SK-N-SH (cell line): ENCODE results near the gene KLHL21. TPM values are rescaled to one million over a fixed set of nuclear protein-coding genes. Genes with fewer than 3 reads are reported as not detected.

Experiments
- CTCF ChIA-PET: fragments of 300-600, 350-600 bp; formaldehyde crosslinking; extraction: SDS; loops from one replicate; lab custom pipeline; 2021; lab: Yijun Ruan, JAX
- POLR2A ChIA-PET: fragments of 350-600 bp; sonication (Branson Sonifier 250); formaldehyde crosslinking; extraction: SDS; loops from one replicate; lab custom pipeline; 2020; ENCODE audit warnings: antibody characterized with exemption, inconsistent platforms; lab: Yijun Ruan, JAX
- DNase-seq: peaks from one replicate; pipeline ENCODE4 v3.0.0; 2012
- H2AFZ ChIP-seq: fragments of 200-600 bp; sonication (generic); 2 replicates; pipeline ENCODE4 v1.8.1; 2016; ENCODE audit warnings: antibody characterized with exemption, mild to moderate bottlenecking, low read depth
- H3F3A ChIP-seq: fragments of 200-600 bp; sonication (generic); replicated peaks from 2 replicates; pipeline ENCODE3; 2016; ENCODE audit warnings: antibody characterized with exemption, mild to moderate bottlenecking; ENCODE audit not compliant: insufficient read depth
- H3K27ac ChIP-seq, 2 experiments: fragments of 200-500 bp in 1 of 2; fragments of 200-600 bp in 1 of 2; sonication (Bioruptor generic) in 1 of 2; sonication (generic), shearing (Covaris generic) in 1 of 2; 2 replicates each; pipeline versions ENCODE4 v1.5.1 to v1.6.1; 2014 to 2016; ENCODE audit warnings: low read depth in 2 of 2, inconsistent platforms in 1 of 2, low read length in 1 of 2, mild to moderate bottlenecking in 1 of 2, mixed read lengths in 1 of 2
- H3K27me3 ChIP-seq: fragments of 200-600 bp; sonication (generic), shearing (Covaris generic); 2 replicates; pipeline ENCODE4 v1.6.1; 2016; ENCODE audit warnings: mixed run types; ENCODE audit not compliant: insufficient read depth
- H3K36me3 ChIP-seq, 2 experiments: fragments of 200-500 bp in 1 of 2; fragments of 200-600 bp in 1 of 2; sonication (Bioruptor generic) in 1 of 2; sonication (generic) in 1 of 2; replicated peaks in 1 of 2; 2 replicates each; pipeline versions ENCODE3 to v1.5.1; 2014 to 2016; ENCODE audit warnings: low read length in 1 of 2, mild to moderate bottlenecking in 1 of 2; ENCODE audit not compliant: insufficient read depth in 2 of 2, control insufficient read depth in 1 of 2
- H3K4me1 ChIP-seq, 2 experiments: fragments of 200-500 bp in 1 of 2; fragments of 200-600 bp in 1 of 2; sonication (Bioruptor generic) in 1 of 2; sonication (generic), shearing (Covaris generic) in 1 of 2; 2 replicates each; pipeline versions ENCODE4 v1.5.1 to v1.6.1; 2014 to 2016; ENCODE audit warnings: low read depth in 1 of 2, low read length in 1 of 2, mixed run types in 1 of 2; ENCODE audit not compliant: insufficient read depth in 2 of 2, control insufficient read depth in 1 of 2
- H3K4me2 ChIP-seq: fragments of 200-600 bp; sonication (generic), shearing (Covaris generic); 2 replicates; pipeline ENCODE4 v1.6.1; 2017; ENCODE audit warnings: mixed run types
- H3K4me3 ChIP-seq, 2 experiments: fragments of 200-500 bp in 1 of 2; fragments of 200-600 bp in 1 of 2; sonication (Bioruptor generic) in 1 of 2; sonication (generic), shearing (Covaris generic) in 1 of 2; 2 replicates each; pipeline versions ENCODE4 v1.5.1 to v1.8.1; 2014 to 2016; ENCODE audit warnings: low read depth in 2 of 2, inconsistent platforms in 1 of 2, low read length in 1 of 2, mild to moderate bottlenecking in 1 of 2, mixed read lengths in 1 of 2, moderate library complexity in 1 of 2
- H3K79me2 ChIP-seq: fragments of 200-600 bp; sonication (generic); 2 replicates; pipeline ENCODE4 v1.8.1; 2017; ENCODE audit warnings: mild to moderate bottlenecking; ENCODE audit not compliant: insufficient read depth
- H3K9ac ChIP-seq: fragments of 200-600 bp; sonication (generic); 2 replicates; pipeline ENCODE4 v1.6.1; 2017; ENCODE audit warnings: mixed run types
- H3K9me2 ChIP-seq: fragments of 200-600 bp; sonication (generic); 2 replicates; pipeline ENCODE4 v1.6.1; 2017; ENCODE audit warnings: mixed run types
- H3K9me3 ChIP-seq: fragments of 200-600 bp; sonication (generic); 2 replicates; pipeline ENCODE4 v1.6.1; 2017; ENCODE audit warnings: mixed run types, mild to moderate bottlenecking, moderate library complexity
- H4K20me1 ChIP-seq: fragments of 200-600 bp; sonication (generic); 2 replicates; pipeline ENCODE4 v1.6.1; 2017; ENCODE audit warnings: mild to moderate bottlenecking, mixed run types; ENCODE audit not compliant: insufficient read depth
- CHD2 ChIP-seq: fragments of 150-350 bp; IDR thresholded peaks from 2 replicates; pipeline ENCODE4 v1.6.1; 2018; ENCODE audit warnings: low read length; ENCODE audit not compliant: partially characterized antibody
- FOSL2 ChIP-seq: IDR thresholded peaks from 2 replicates; pipeline ENCODE4 v1.4.0; 2012; ENCODE audit warnings: low read depth, mild to moderate bottlenecking, moderate library complexity, borderline replicate concordance
- FOXJ3 ChIP-seq: sonication (generic); formaldehyde crosslinking; IDR thresholded peaks from 2 replicates; pipeline ENCODE4 v1.5.1; 2020; ENCODE audit warnings: mild to moderate bottlenecking, missing genetic modification reagents
- GABPA ChIP-seq: IDR thresholded peaks from 2 replicates; pipeline ENCODE4 v1.4.0; 2012; ENCODE audit warnings: low read depth, mild to moderate bottlenecking
- JUND ChIP-seq: IDR thresholded peaks from 2 replicates; pipeline ENCODE4 v1.4.0; 2012
- MEF2A ChIP-seq: IDR thresholded peaks from 2 replicates; pipeline ENCODE4 v1.4.0; 2012; ENCODE audit warnings: low read depth, borderline replicate concordance
- MXI1 ChIP-seq: IDR thresholded peaks from 2 replicates; pipeline ENCODE4 v1.6.1; 2012; ENCODE audit warnings: mild to moderate bottlenecking, low read depth, low read length, improper control_type of control experiment
- NRF1 ChIP-seq: IDR thresholded peaks from 2 replicates; pipeline ENCODE4 v1.6.1; 2012; ENCODE audit warnings: low read depth, mild to moderate bottlenecking, low read length
- RCOR1 ChIP-seq: fragments of 150-350 bp; IDR thresholded peaks from 2 replicates; pipeline ENCODE4 v1.6.1; 2017; ENCODE audit warnings: antibody characterized with exemption, low read length
- REST ChIP-seq: IDR thresholded peaks from 2 replicates; pipeline ENCODE4 v1.6.1; 2012; ENCODE audit warnings: mild to moderate bottlenecking, low read depth, low read length, moderate library complexity
- TAF1 ChIP-seq: IDR thresholded peaks from 2 replicates; pipeline ENCODE4 v1.6.1; 2012; ENCODE audit warnings: low read depth, mild to moderate bottlenecking, low read length, moderate library complexity, borderline replicate concordance
- TCF12 ChIP-seq: IDR thresholded peaks from 2 replicates; pipeline ENCODE4 v1.4.0; 2012
- TEAD4 ChIP-seq: IDR thresholded peaks from 2 replicates; pipeline ENCODE4 v1.4.0; 2012; ENCODE audit warnings: mild to moderate bottlenecking, borderline replicate concordance; ENCODE audit not compliant: insufficient read depth
- WGBS: methylation state at CpG from one replicate; pipeline ENCODE4 v1.1.6; 2017; ENCODE audit warnings: low lambda C conversion rate; 5-methylcytosine and 5-hydroxymethylcytosine counted together
- polyA plus RNA-seq, 3 experiments: library from polyadenylated mRNA; depleted of rRNA; stranded (reverse); fragments of >200 nt; gene quantifications; 2 replicates each; pipeline ENCODE4 v1.2.3, GENCODE V29; 2012
- TF ChIP-seq, protein P1 (sequence below): fragments of 150-350 bp; IDR thresholded peaks from 2 replicates; pipeline ENCODE4 v1.6.1; 2016; ENCODE audit warnings: mild to moderate bottlenecking, low read depth, low read length

KLHL21 gene
- polyA plus RNA-seq, 1 of the 3 experiments (the other 2 are of a cell fraction), result 12.5 TPM

- TF ChIP-seq, protein P1, sequence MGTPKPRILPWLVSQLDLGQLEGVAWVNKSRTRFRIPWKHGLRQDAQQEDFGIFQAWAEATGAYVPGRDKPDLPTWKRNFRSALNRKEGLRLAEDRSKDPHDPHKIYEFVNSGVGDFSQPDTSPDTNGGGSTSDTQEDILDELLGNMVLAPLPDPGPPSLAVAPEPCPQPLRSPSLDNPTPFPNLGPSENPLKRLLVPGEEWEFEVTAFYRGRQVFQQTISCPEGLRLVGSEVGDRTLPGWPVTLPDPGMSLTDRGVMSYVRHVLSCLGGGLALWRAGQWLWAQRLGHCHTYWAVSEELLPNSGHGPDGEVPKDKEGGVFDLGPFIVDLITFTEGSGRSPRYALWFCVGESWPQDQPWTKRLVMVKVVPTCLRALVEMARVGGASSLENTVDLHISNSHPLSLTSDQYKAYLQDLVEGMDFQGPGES, result no peak
- TF ChIP-seq TAF1, result no peak
- no peak for TF ChIP-seq FOXJ3 (CRISPR knock-in tag)
- TF ChIP-seq MEF2A, result no peak
- no peak for TF ChIP-seq RCOR1
- TF ChIP-seq REST, result no peak
- no peak for TF ChIP-seq FOSL2
These were observed 11.6 kb upstream of the KLHL21 start (continued) for GRCh38 chr1:6614019-6614928.

- no peaks in the 10 kb centered on the region for H3K9me3 ChIP-seq
- peaks cover 0 to 7% of the 10 kb centered on the region in 2 experiments; a peak in 1 of 4 replicates for H3K4me1 ChIP-seq
- H2AFZ ChIP-seq, result peak within 1 kb of the TSS; percentile 95
- no peaks in the 10 kb centered on the region for H3K27me3 ChIP-seq
- H3K36me3 ChIP-seq, result peaks cover 0 to 3% of the 10 kb centered on the region in 2 experiments
- TF ChIP-seq TEAD4, result no peak
- TF ChIP-seq MXI1, result peak; percentile 72; the same call in 1 of the 2 replicates
- TF ChIP-seq NRF1, result peak; percentile 14; the same call in 1 of the 2 replicates
- peak; percentile 96 for TF ChIP-seq CHD2
- TF ChIP-seq JUND, result no peak
- peak; percentile 15; the same call in 1 of the 2 replicates for TF ChIP-seq TCF12
- peak; percentile 52 for TF ChIP-seq GABPA
- peak within 1 kb of the TSS; percentile 77 to 78 for H3K27ac ChIP-seq
- H3F3A ChIP-seq, result peaks cover 14% of the 10 kb centered on the region
- peak within 1 kb of the TSS; percentile 93 for H3K4me2 ChIP-seq
- peaks cover 33% of the 10 kb centered on the region for H4K20me1 ChIP-seq
- H3K79me2 ChIP-seq, result peaks cover 44% of the 10 kb centered on the region
- CTCF ChIA-PET, result interaction anchor here (1.0 to 1.1 kb wide), 2 partner anchors 10 to 58 kb away, joined by 4 to 5 read pairs; partner anchors contain the start of genes KLHL21, NOL9 and TAS1R1
- H3K9me2 ChIP-seq, result no peaks in the 10 kb centered on the region
- H3K4me3 ChIP-seq, result peak within 1 kb of the TSS; percentile 75 to 90
- POLR2A ChIA-PET, result interaction anchor here (0.6 kb wide), 1 partner anchor 67 kb away, joined by 3 read pairs; no protein-coding TSS in a partner anchor
- peak within 1 kb of the TSS; percentile 86 for H3K9ac ChIP-seq
- DNase-seq, result peak; percentile 100
- 0% methylated on average over 11 of the region's 84 CpGs for WGBS
These were observed 10.8 kb upstream of the KLHL21 start, which contains the start of gene PHF13 for GRCh38 chr1:6613361-6614018. TSS of gene PHF13 (plus strand) at chr1:6613731. CDS start at chr1:6614067, 336 bp downstream.
